ENCODE data around the gene ERICH4.
"Not testable (repeated sequence)": the region's sequence is repeated elsewhere in the genome, so short reads cannot be mapped to it uniquely, and the experiment has no call there.

- not testable (repeated sequence) for TF ChIP-seq HES4 (CRISPR knock-in tag; IDR thresholded peaks at IDR 0.05; ENCODE audit: borderline replicate concordance); POLR2G (IDR thresholded peaks at IDR 0.05; ENCODE audit: low read depth, low read length); SAP130 (CRISPR knock-in tag; IDR thresholded peaks at IDR 0.05; ENCODE audit: low read depth); KDM1A (CRISPR knock-in tag; IDR thresholded peaks at IDR 0.05); ZNF839 (CRISPR knock-in tag; IDR thresholded peaks at IDR 0.05; ENCODE audit: borderline replicate concordance); MLX (CRISPR knock-in tag; IDR thresholded peaks at IDR 0.05); ZBTB33 (CRISPR knock-in tag; IDR thresholded peaks at IDR 0.05); ASH2L (IDR thresholded peaks at IDR 0.05; ENCODE audit: insufficient read length, low read depth, low read length)
Measured at GRCh38 chr19:41435376-41435775, 7.6 kb upstream of the ERICH4 start.

Measured in HepG2 (cell line).